HG03066 (cell line): ENCODE results near the gene THSD4.
"Not testable (repeated sequence)": the region's sequence is repeated elsewhere in the genome, so short reads cannot be mapped to it uniquely, and the experiment has no call there.

Source experiments
- ATAC-seq: cut with Tn5 transposase; IDR thresholded peaks from one replicate; pipeline ENCODE4 v1.9.1; 2021; ENCODE audit warnings: low read depth; ENCODE audit not compliant: unreplicated experiment

THSD4 gene

DNA sequence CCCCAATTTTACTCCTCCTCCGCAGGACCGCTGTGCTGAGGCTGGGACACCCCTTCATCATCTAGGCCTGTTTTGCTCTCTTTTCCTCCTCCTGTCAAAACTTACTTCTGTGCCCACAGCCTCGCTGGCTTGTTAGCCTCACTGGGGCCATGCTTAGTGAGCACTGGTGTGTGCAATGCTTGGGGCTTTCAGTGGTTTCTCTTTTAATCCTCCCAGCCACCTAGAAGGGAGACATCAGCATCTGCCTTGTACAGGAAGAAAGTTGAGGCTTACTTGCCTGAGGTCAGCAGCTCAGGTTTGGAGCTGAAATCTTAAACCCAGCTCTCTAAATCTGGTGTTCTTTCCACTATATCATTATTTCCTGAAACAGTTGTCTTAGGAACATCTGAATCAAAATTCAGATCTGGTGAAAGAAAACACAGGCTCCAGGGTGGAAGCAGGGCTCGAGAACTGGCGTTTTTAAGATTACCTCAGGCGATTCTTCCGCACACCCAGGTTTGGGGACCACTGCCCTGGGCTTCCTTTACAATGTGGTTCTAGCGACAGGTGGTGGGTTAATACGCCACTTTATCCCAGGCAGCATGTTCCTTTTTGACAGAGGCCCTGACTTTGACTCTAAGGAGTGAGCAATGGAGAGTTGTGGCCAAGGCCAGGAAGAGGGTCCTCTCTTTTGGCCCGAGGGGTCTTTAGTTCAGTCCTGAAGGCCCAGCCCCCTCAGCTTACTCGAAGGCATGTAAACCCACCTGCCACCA is 3.8 kb downstream of the THSD4 start:
- no peak for ATAC-seq

DNA sequence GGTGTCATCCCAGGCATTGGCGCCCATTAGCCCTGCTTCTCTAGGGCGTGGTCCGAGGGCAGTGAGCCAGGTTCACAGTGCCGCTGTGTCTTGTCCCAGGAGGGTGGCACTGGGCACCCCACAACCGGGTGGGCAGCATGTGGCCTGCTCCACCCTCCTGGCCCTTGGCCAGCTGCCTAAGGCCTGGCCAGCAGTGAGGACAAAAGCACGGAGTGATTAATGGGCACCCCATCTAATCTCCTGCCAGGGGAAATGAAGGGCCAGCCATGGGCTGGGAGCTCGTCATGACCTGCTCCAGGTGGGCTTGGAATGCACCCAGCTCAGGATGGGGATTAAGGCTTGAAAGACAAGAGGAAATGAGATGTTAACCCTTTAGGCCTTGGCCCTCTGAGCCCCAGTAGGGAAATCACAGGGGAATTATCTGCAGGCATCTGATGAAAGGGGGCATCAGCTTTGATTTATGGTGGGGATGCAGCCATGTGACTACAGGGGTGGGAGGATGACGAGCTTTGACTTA is 5.2 kb downstream of the THSD4 start:
- ATAC-seq = no peak

DNA sequence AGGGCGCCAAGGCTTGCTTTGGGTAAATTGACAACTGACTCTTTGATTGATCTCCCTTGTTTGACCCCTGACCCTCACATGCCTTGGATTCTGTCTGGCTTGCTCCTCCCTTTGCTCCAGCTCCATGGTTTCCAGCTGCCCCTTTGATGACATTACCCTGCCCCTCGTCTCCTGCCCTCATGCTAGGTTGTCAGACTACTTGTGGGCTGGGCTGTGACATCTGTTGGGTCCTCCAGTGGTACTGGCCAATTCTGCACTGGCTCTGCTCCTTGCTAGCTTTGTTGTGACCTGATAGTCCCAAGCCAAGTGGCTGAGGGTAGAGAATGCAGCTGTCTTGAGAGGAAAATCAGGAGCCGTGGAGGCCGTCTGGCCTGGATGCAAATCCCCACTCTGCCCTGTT is 6.2 kb downstream of the THSD4 start:
- ATAC-seq = no peak

DNA sequence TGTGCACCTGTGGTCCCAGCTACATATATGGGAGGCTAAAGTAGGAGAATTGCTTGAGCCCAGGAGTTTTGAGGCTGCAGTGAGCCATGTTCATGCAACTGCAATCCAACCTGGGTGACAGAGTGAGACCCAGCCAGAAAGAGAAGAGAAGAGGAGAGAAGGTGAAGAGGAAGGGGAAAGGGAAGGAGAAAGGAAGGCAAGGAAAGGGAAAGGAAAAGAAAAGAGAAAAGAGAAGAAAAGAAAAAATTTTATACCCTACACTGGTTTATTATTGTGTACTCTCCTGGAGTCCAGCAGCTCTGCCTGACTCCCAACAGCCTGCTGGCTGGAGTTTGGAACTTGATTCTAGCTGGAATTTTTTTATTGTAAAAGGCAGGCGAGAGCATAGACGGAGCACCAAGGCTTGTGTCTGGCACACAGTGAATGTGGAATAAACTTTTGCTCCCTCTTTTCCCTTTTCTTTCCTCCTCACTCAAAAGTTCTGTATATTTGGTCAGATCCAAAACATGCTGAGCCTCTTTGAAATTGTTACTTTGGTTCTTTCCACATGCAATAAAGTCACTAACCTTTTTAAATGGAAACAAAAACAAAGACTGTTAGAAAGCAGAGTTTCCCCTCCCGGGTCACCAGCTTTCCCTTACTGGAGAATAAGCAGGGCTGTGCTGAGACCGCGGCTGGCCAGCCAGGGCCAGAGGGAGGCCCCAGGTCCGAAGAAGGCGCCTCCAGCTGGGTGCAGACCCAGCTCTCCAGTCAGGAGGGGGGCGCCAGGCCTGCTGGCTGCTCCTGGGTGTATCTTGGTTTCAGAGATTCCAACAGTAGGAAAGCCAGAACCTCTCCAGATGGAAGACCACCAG is 9.9 kb downstream of the THSD4 start:
- ATAC-seq = no peak

DNA sequence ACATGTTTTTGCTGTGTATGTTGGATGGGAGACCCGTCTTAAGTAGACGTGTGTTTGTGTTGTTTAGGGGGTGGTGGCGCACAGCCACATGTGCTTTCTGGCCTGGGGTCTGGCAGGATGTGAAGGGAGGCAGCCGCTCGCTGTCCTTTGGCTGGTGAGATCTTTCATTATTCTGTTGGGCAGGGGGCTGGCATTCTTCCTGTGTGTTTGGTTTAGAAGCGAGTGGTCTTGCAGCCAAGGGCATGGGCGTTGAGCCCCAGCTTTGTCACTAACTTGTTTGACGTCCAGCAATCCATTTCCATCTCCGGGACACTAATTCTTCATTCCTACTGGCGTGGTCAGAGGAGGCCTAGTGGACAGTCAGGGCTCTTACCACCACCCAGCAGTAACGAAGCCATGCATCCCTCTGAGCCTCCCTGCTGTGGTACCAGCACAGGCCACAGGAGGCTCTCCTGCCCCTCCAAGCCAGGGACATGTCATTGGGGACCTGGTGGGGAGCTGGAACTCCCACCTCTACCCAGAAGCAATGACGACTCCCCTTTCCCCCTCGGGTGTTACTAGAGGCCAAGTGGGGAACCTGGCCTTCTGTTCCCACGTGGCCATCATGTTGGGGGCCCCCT is 10.7 kb downstream of the THSD4 start:
- no peak for ATAC-seq

DNA sequence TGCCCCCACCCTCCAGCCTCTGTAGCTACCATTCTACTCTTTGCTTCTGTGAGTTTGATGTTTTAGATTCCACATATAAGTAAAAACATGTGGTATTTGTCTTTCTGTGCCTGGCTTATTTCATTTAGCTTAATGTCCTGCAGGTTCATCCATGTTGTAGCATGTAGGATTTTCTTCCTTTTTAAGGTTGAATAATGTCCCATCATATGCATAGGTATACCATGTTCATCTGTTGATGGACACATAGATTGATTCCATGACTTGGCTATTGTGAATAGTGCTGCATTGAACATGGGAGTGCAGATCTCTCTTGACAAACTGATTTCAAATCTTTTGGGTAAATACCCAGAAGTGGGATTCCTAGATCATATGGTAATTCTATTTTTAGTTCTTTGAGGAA is 11.8 kb downstream of the THSD4 start:
- ATAC-seq = no peak

DNA sequence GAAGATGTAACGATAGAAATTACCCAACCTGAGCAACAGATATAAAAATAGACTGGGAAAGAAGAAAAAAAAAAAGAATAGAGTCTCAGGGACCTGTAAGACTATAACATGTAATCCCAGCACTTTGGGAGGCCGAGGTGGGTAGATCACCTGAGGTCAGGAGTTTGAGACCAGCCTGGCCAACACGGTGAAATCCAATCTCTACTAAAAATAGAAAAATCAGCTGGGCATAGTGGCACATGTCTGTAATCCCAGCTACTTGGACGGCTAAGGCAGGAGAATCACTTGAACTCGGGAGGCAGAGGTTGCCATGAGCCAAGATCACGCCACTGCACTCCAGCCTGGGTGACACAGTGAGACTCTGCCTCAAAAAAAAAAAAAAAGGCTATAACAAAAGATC is 12.9 kb downstream of the THSD4 start:
- not testable (repeated sequence) for ATAC-seq

DNA sequence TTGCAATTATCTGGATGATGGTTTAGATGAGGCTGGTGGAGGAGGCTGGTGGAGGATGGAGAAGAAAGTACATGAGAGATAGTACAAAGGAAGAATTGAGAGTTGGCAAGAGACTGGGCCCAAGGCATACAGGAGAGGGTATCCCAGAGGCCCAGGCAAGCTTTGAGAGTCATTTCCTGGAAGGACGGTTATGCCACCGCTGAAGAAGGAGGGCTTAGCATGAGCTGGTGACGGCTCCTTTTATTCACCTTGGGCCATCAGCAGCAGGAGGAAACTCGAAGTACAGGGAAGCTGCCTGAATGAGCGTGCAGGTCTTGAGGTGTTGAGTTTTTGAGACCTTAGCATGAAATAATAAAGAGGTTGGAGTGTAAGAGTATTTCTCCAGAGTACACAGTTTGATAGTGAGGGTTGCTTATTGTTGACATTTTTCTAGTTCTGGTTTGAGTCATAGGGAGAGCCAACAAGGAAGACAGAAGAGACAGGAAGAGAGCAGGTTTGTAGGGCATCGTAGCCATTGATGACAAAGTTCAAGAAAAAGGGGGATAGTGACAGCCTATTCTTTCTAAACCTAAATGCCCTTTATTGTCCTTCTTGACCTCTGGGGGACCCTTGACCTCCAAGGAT is 13.8 kb downstream of the THSD4 start:
- ATAC-seq = no peak

DNA sequence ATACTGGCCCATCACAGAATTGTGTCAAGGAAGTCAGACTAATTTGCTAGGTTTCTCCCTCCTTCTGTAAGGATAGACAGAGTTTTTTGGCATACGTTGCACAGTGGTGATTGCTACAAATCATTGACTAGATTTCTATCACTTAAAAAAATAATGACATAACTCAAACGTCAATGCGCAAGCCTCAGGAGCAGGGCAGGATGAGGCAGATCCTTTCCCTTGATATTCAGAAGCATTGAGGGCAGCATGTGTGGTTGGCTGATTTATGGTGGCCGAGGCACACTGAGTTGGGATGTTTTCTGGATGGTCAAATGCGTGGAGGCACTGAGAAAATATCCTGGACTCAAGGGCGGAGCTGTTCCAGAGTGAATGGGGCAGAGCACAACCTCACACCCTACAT is 14.4 kb downstream of the THSD4 start:
- no peak for ATAC-seq

DNA sequence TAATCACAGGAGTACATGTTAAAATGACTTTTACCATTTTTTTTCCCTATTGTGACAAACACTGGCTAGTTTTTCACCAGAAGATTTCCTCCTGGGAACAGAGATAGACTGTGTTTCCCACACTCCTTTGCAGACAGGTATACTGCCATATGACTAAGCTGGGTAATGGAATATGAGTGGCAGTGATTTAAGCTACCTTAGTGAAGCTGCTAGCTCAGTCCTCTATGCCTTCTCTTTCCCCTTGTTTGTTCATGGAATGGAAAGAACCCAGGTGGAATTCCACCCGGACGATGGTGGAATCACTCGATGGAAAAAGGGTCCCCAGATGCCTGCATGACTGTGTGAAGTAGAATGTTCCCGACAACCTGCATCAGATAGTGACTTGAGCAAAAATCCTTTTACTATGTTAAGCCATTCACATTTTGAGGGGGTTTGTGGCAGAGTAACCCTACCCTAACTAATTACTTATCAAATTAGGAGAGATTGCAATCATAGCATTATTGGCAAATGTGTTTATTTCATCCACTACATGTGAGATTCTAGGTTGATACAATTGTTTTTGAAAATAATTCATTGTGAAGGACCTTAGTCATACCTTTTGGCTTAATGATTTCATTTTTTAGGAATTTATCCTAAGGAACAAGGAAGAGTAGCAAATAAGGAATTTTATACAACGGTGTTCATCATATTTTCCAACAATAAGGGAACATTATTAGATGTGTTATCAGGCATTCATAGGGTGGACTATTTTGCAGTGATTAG is 16.5 kb downstream of the THSD4 start:
- ATAC-seq = no peak

DNA sequence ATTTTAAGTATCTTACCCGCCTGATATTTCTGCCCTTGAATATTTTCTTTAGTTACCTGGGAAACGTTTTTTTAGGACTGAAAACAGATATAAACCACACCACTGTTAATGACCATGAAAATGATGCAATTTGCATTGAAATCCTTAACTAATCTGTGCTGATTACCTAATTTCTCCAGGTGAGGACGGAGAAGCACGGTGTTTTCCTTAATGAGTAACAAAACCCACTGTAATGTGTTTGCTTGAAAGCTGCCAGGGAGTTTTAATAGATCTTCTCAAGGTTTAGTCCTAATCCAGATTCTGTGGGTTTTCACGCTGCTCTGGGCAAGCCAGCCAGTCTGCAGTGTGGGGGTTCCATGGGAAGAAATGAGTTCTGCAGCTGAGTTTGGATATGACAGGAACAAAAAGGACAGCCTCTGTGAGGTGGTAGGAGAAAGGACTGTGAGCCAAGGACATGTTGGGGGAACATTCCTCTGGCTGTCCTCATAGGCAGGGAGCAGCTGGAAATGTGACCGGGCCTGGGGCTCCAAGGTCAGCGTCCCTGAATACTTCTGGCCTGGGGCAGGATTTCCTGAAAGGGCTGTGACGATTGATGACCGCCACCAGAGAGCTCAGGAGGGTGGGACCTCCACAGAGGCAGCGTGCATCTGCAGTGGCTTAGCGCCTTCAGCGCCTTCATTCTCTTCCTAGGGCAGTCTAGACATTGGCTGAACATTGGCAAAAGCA is 18.6 kb downstream of the THSD4 start:
- no peak for ATAC-seq

DNA sequence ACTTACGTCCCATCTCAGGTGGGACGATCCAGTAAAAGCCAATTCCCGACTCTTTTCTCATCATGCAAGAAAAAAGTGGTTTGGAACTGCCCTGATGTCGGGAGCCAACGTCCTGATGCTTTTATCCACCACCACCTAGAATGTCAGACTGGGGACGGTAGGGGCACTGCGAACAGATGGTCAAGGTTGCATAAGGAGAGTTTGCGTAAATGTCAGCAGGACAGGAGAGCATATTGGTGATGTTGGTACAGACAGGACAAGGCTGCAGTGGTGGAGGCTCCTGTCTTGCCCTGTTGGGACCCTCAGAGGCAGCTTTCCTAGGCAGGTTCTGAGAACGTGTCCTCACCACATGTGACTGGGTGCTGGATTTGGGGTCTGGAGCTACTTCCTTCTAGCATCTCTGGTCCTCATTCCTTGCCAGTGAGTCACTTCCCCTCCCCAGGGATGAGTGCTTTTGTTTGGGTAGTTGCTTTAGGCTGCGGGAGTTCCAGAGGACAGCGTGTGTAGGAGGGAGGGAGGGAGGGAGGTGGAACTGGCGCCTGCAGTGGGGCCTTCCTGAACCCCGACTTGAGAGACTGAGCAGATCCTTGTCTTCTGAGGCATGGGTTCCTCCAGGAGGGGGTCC is 21.0 kb downstream of the THSD4 start:
- no peak for ATAC-seq

DNA sequence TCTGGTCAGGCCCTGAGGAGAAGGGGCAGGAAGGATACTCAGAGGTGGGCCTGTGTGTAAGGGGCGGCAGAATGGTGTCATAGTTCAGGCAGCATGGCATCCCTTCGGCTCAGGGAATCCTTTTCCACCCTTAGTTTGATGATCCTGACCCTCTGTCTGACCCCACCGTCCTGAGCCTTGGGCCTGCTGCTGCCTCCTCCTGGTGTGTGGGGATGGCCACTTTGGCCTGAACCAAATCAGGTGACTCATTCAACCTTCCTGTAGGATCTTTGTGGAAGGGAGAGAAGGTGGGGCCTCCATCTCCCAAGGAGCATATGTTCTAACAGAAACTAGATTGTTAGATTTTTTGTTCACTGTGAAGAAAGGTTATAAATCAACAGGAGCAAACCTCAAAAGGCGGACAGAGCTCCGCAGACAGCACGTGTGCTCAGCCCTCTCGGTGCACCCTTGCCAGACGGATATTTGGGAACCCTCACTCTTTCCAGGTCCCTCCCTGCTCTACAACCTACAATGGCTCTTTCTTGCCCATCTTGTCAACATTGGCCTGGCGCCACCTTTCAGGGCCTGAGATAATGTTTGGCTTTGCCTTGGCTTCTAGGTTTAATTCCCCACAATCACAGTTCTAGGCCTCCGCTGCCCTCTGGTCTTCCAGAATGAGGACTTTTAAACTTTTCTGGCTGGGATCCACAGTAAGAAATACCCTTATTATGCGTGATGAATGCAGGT is 21.7 kb downstream of the THSD4 start:
- no peak for ATAC-seq

DNA sequence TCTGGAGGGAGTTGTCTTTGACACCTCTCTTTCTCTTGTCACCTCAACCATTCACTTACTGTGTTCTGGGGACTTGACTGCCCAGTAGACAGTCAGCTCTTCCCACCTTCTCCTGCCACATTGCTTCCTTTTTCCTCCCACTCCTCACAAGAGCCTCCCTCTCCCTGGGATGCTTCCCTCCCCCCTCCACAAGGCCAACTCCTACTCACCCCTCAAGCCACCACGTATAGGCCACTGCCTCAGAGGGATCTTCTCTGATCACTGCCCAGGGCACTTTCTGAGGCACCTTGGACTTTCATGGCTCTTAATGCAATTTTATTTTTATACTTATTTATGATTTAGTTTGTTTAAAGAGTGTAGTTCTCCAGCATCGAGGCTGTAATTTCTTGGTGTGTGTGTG is 23.2 kb downstream of the THSD4 start:
- no peak for ATAC-seq

DNA sequence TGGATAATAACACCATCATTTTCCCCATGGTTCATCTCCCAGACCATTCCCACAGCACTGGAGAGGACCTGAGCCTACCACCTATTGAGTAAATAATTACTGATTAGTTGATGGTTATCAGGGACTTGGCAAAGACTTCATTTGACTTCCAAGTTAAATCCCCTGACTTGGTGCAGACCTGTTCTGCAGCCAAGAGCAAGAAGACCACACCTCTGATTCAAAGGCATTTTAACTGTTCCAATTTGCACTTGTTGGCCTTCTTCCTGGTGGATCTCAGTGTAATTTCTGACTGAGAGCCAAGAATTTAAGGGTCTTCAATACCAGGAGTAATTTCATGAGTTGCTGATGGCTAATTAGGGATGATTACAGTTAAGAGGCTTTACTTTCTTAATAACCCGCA is 24.0 kb downstream of the THSD4 start:
- no peak for ATAC-seq

DNA sequence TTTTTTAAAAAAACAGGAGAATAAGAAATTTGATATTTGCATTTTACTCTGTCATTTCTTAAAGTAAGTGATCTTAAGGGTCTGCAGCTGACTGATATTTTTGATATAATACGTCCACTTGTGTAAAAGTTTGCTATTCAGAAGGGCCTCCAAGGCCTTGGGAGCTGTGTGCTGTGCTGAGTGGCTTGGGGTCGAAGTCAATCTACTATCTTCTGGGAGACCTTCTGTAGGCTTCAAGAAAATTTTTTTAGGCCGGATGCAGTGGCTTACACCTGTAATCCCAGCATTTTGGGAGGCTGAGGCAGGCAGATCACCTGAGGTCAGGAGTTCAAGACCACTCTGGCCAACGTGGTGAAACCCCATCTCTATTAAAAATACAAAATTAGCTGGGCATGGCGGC is 26.3 kb downstream of the THSD4 start:
- no peak for ATAC-seq

DNA sequence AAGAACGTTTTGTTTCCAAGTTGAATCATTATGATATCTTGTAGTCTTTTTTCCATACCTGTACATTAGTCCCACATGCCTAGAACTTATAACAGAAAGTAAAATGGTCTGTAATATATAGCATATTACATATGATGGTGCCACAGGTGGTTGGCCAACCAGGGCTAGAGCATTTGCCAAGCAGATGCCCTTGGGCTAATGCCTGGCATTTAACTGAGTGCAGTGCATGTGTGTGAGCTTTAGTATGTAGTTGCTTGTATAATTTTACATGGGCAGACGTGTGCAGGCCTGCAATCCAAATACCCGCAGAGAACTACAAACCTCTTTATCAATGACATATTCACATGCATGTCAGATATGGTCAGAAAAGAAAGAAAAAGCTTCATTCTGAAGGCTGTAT is 27.5 kb downstream of the THSD4 start:
- no peak for ATAC-seq
